ENCODE results near the gene RAD51B. TPM values are rescaled to one million over a fixed set of nuclear protein-coding genes. Genes with fewer than 3 reads are reported as not detected.

RAD51B gene
- total RNA-seq, 1 experiment from 2014 or later = 14.2 TPM

GRCh38 chr14:67933266-67933665 is 113.7 kb downstream of the RAD51B start (continued):
- no peak for TF ChIP-seq ATF2 (CRISPR knock-in tag; IDR thresholded peaks at IDR 0.05; ENCODE audit: borderline replicate concordance, low read depth)
- no peak for TF ChIP-seq HMGXB4 (CRISPR knock-in tag; IDR thresholded peaks at IDR 0.05)
- TF ChIP-seq ZBTB43 (CRISPR knock-in tag; IDR thresholded peaks at IDR 0.05) = no peak
- TF ChIP-seq USF1 (CRISPR knock-in tag; IDR thresholded peaks at IDR 0.05) = no peak
- no peak for TF ChIP-seq ZNF219 (CRISPR knock-in tag; IDR thresholded peaks at IDR 0.05; ENCODE audit: borderline replicate concordance)
- no peak for TF ChIP-seq CDX4 (CRISPR knock-in tag; IDR thresholded peaks at IDR 0.05; ENCODE audit: borderline replicate concordance)
- TF ChIP-seq STAT6 (CRISPR knock-in tag; conservative IDR thresholded peaks at IDR 0.05; ENCODE audit: low read depth) = no peak
- no peak for TF ChIP-seq ETV6 (CRISPR knock-in tag; IDR thresholded peaks at IDR 0.05)
- TF ChIP-seq ZNF232 (CRISPR knock-in tag; IDR thresholded peaks at IDR 0.05) = no peak
- no peak for TF ChIP-seq NFYB (CRISPR knock-in tag; conservative IDR thresholded peaks at IDR 0.05; ENCODE audit: low read depth)
- TF ChIP-seq ZSCAN18 (CRISPR knock-in tag; IDR thresholded peaks at IDR 0.05) = no peak

GRCh38 chr14:67934087-67934486 is 114.5 kb downstream of the RAD51B start:
- H3K27me3 Mint-ChIP-seq (ENCODE audit: low read depth) = no peaks in the 10 kb centered on the region
- peak overlapping the region; percentile 16 for H3K4me3 Mint-ChIP-seq
- ChIA-PET POLR2A (interaction anchor here (1.0 kb wide), 2 partner anchors 853 to 858 kb away, joined by 3 to 5 read pairs; no protein-coding TSS in a partner anchor), CTCF (interaction anchor here (0.6 to 2.2 kb wide), 37 partner anchors 8 to 910 kb away, joined by 3 to 15 read pairs (median 4); partner anchors contain the start of gene ZFYVE26)
- ATAC-seq = peak; percentile 91
- DNase-seq (ENCODE audit: low spot score) = peak; percentile 28
- peak overlapping the region; percentile 90 for H3K27ac Mint-ChIP-seq
- H3K36me3 Mint-ChIP-seq = peaks cover 27% of the 10 kb centered on the region
- H3K9me3 Mint-ChIP-seq = peaks cover 19% of the 10 kb centered on the region
- H3K4me1 Mint-ChIP-seq = peaks cover 78% of the 10 kb centered on the region
- TF ChIP-seq GRHL2 (CRISPR knock-in tag; IDR thresholded peaks at IDR 0.05; ENCODE audit: insufficient replicate concordance, severe bottlenecking) = no peak
- no peak for TF ChIP-seq MAX (CRISPR knock-in tag; IDR thresholded peaks at IDR 0.05)
- peak; percentile 12; the same call in 1 of the 2 replicates for TF ChIP-seq ZNF532 (CRISPR knock-in tag; IDR thresholded peaks at IDR 0.05; ENCODE audit: borderline replicate concordance)
- no peak for TF ChIP-seq ZNF512 (CRISPR knock-in tag; IDR thresholded peaks at IDR 0.05; ENCODE audit: borderline replicate concordance)
- no peak for TF ChIP-seq ZNF317 (CRISPR knock-in tag; IDR thresholded peaks at IDR 0.05; ENCODE audit: borderline replicate concordance, low read depth)
- no peak for TF ChIP-seq ATF1 (CRISPR knock-in tag; IDR thresholded peaks at IDR 0.05)
- TF ChIP-seq ELF4 (CRISPR knock-in tag; IDR thresholded peaks at IDR 0.05; ENCODE audit: low read depth) = no peak
